ENCODE data around the gene METTL9. TPM values are rescaled to one million over a fixed set of nuclear protein-coding genes. Genes with fewer than 3 reads are reported as not detected.

Gene METTL9
- polyA plus RNA-seq, 3 donors, result 256 to 286 (median 268) TPM

DNA sequence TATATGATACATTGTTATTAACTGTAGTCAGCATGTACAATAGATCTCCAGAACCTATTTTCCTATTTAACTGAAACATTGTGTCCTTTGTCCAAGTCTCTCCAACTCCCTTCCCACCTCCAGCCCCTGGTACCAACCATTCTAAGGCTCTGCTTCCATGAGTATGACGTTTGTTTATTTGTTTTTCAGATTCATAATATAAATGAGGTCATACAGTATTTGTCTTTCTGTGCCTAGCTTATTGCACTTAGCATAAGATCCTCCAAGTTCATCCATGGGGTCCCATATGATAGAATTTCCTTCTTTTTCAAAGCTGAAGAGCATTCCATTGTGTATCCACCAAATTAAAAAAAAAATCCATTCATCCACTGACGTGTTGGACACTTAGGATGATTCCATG, 103.8 kb downstream of the METTL9 start:
- no peak for DNase-seq (ENCODE audit: low read depth in 3 of 3, low spot score in 2 of 3)

DNA sequence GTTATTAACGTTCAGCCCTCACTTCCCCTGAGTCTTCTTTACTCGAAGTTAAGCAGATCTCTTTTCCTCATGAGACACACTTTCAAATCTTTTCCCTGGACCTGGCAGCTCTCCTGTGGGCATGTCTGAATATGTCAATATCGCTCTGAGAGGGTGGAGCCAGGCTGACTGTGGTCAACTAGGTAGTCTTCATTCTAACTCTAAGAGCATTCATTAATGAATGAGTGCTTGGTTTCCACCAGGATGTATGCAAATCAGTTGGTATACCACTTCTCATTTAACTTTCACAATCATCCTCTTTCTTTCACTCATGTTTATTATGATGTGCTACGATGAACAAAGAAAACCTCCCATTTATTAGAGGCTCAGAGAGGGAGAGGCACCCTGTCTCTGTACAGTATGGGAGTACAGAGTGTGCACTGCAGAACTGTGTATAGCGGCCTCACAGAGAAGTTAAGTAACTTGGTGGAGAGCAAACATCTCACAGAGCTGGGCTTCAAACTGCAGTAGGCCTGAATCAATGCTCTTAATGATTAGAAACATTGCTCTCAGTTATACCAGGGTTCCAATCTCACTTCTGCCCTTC, 104.3 kb downstream of the METTL9 start:
- no peak for DNase-seq (ENCODE audit: low read depth in 3 of 3, low spot score in 2 of 3)

- DNase-seq (ENCODE audit: low read depth in 3 of 3, low spot score in 2 of 3), result no peak
Observed at GRCh38 chr16:21704266-21704665, 104.9 kb downstream of the METTL9 start.

DNA sequence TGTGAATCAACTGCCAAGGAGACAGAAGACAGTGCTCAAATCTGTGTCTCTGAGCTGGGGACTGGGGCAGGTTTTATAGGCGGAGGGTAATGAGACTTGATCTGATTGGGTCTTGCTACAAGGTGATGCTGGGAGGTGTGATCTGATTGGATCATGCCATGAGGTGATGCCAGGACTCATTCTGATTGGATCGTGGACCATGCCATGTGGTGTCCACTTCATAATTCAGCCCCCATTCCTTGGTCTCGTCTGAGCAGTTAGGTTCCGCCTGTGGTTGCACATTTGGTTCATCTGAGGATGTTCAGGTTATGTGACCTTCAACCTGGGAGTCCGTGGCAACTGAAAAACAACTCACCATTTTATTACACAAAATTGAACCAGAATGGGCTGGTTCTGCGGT, 105.4 kb downstream of the METTL9 start:
- no peak for DNase-seq (ENCODE audit: low read depth in 3 of 3, low spot score in 2 of 3)

Other genes with a start within 250 kb of the METTL9 start
- gene IGSF6, start 53.0 kb downstream of the METTL9 start, polyA plus RNA-seq (ENCODE audit: insufficient read length in 3 of 3), result 1 to 10 TPM; 2.5 to 2.8 (median 2.7) TPM
- under 1 TPM; 0.08 to 0.14 (median 0.12) TPM for gene OTOA, start 64.4 kb downstream of the METTL9 start, polyA plus RNA-seq (ENCODE audit: insufficient read length in 3 of 3)